ENCODE measurements around the gene TCF23.

Gene TCF23

DNA sequence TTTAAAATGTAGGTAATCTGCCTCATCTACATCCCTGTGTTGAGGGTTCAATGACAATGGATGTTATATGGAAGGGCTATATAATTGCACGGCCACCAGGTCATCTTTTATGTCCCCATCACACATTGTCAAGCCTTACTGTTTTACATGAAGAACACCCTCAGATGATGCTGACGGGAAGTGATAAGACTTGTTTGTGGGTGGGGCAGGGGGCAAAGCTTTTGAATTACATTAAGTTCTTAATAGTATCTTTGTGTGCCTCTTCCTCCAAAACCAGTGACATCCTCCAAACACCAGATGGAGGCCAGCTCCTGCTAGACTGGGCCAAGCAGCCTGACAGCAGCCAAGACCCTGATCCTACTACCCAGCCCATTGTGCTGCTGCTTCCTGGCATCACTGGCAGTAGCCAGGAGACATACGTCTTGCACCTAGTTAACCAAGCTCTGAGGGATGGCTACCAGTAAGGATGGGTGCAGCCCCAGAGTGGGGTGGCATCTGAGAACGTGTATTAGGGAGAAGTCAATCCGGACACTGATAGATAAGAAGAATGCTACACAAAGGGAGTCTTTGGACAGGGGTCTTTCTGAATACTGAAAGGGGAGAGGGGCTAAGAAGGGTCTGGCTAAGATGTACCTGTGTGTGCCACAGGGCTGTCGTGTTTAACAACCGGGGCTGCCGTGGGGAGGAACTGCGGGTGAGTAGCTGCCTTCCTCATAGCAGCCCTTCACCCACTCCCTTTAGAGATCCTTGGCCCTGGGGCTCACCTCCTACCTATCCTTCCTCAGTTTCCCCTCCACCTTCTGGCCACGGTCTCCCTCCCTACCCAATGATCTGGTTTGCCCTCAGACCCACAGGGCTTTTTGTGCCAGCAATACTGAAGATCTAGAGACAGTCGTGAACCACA, 19.9 kb upstream of the TCF23 start:
- no peak for DNase-seq (ENCODE audit: low spot score)

DNA sequence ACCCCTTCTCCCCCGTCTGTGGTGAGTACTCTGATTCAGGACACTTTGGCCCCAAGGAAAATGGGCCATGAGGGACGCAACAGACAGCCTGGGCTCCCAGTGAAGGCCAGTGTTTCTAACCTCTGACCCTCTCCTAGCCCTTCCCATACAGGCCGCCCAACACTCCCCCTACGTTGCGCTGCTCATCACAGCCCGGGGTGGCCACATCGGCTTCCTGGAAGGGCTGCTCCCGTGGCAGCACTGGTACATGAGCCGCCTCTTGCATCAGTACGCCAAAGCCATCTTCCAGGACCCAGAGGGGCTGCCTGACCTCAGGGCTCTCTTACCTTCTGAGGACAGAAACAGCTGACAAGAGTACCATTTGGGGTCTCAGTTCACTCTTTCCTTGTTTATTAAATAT, 18.4 kb upstream of the TCF23 start:
- no peak for DNase-seq (ENCODE audit: low spot score)

DNA sequence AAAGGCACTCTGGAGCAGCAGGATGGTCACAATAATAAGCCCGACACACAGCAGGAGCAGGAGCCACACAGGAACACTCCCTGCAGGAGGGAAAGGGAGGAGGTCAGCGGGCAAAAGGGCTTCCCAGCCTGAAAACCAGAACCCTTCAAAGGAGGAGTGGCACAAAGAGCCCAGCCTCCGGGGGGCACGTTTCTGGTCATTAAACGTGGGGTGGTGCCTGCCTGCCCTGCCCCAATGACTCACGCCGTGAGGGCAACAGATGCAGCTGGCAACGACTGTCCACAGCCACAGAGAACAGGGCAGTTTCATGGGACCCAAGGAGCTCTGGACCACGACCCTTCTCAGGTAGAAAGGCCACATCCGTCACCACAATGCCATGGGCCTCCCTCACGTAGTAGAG, 17.4 kb upstream of the TCF23 start:
- no peak for DNase-seq (ENCODE audit: low spot score)

DNA sequence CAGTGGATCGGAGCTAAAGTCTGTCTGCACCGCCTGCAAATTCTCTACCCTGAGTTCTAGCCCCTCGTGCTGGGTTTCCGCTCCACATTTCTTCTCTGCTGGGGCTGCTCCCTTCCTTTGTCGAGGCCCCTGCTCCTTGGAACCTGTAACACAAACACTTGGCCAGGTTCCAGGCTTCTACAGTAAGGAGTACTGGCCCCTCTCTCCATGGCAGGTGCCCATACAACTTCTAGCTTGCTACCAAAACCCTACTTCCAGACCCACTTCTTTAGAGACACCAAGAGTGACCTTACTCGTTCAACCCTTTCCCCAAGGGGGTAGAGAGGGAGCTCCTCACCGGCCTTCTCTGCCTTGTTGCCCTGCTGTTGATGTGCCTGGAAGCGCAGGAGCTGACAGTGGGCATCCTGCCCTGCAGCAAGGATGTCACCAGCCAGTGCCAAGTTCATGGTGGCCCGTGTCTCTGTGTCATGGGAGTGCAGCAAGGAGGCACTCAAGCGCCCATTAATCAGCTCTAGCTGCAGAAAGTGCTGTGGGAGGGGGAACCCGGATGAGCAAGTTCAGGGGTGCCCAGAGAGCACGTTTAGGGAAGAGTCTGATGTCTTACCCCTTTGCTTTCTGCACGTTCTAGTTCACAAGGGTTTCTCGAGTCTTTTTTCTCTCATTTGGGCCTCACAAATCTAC, 15.5 kb upstream of the TCF23 start:
- DNase-seq (ENCODE audit: low spot score) = no peak

DNA sequence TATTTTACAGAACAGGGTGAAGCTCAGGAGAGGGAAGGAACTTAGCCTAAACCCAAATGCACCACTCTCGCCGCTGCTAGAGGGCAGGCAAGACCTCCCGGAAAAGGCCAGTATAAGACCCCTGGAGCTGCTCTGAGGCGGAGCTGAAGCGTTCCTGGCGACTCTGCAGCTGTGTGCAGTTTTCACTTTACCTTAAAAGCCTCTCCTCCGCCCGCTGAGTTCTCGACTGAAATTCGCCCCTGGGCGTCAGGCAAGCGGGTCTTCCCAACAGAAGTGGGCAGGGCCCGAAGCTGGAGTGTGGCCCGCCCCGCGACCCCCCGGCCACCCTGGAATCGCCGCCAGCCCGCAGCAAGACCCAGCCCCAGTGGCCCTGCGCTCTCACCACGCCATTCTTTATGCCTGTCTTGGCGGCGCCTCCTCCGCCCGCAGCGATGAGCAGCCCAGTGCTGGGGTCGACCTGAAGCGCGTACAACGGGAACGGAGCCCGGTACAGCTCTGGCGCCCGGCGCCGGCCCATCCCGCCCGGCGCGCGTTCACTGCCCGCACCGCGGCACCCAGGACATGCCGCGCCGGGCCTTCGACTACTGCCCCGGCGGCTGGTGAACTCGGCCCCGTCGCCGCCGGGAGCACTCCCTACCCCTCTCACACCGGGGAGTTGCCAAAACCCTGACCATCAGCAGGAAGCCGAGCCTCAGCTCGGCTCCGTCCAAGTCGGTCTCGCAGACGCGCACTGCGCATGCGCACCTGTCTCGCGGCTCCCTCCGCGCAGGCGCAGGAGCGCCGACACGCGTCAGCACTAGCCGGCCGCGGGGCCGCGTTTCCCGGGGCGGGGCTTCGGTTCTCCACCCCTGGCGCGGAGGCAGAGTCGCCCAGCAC, 14.7 kb upstream of the TCF23 start, which contains the start of gene PREB:
PREB (minus strand) TSS at position 732 of the 876 bp plus-strand sequence; CDS start at position 517, 215 bp downstream.
- DNase-seq (ENCODE audit: low spot score) = peak; percentile 97

DNA sequence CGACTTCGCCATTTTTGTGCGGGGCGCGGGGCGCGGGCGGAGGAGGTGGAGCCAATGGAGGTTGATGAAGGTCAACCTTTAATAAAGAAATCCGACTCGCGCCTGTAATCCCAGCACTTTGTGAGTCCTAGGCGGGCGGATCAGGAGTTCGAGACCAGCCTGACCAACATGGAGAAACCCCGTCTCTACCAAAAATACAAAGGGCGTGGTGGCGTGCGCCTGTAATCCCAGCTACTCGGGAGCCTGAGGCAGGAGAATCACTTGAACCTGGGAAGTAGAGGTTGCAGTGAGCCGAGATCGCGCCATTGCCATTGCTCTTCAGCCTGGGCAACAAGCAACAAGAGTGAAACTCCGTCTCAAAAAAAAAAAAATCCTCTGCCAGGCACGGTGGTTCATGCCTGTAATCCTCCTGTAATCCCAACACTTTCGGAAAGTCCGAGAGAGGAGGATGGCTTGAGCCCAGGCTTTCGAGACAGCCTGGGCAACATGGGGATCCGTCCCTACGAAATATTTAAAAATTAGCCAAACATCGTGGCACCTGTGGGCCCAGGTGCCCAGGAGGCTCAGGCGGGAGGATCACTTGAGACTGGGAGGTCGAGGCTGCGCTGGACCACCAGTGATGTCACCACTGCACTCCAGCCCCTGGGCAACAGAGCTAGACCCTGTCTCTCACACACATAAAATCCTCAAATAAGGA, 13.9 kb upstream of the TCF23 start:
- no peak for DNase-seq (ENCODE audit: low spot score)

DNA sequence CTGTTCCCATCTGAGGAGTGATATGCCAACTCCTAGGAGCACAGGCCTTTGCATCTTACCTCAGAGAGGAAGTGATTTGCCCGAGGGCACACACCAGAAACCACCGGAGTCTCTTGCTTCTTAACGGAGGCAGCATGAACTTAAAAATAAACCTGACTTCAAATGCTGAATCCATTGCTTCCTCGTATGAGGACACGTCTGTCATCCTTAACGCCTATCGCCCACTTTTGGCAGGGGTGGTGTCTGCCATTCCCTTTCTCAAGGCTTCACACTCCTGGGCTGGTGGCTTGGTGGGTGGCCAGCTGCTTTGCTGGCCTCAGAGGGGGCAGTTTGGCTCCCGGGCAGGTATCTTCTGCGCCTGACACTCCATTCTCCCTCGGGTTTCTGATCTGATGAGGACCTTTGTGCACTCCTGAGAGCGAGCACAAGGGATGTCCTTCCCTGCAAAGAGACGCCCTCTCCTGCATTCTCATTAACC, 13.3 kb upstream of the TCF23 start:
- DNase-seq (ENCODE audit: low spot score) = no peak

DNA sequence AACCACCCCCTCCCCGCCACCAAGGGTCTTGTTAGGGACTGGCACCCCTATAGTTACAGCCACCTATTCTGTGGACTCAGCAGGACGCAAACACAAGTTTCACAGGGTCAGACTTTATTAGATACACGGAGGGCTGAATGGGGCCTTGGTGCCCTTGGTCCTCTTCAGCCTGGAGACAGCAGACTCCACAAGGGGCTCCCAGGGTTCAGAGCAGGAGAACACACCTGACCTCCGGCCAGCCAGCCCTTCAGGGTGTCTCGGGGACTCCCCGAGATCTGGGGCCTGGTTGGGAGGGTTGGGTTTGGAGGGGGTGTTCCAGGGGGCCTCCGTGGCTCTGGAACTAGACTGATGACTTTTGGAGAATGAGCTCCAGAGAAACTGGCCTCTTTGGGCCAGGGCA, 12.1 kb upstream of the TCF23 start:
- no peak for DNase-seq (ENCODE audit: low spot score)

DNA sequence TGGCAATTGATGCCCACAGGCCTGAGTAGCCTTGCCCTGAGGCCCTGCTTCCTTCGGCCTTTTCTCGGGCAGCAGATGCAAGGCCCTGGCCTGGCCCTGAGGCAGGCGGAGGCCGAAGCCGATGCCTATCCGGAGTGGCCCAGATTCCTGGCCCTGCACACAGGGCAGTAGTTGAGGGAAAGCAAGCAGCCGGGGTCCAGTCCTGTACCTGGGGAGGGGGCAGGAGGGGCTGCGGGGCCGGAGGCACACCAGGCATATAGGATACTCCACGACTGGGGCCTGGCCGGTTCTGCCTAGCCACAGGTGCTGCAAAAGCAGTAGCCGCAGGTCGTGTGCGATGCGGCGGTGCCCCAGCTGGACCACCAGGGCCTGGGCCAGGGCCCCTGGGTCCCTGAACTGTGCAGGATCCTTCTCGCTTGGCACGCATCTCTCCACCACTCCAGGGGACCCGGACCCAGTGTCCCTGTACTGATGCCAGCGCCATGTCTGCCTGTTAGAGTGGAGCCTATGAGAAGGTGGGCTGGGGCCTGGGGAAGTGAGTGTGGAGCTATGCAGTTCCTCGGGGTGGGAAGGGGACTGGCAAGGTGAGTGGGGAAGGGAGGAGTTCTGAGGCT, 11.4 kb upstream of the TCF23 start:
- no peak for DNase-seq (ENCODE audit: low spot score)

DNA sequence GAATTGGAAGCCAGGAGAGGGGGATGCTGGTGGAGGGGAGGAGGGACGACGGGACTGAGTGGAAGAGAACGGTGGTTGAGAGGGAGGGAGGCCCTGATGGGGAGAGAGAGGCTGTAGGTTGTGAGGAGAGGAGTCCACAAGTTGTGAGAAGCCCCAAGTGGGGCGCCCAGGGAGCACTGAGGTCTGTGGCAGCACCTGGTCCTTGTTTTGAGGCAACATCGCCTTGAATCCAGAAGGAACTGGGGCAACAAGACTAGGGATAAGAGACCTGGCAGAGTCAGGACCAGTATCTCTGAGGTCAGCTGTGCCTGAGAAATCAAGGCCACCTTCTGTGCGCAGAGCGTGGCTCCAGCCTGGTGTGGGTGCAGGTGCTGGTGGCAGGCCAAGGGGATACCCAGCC, 10.7 kb upstream of the TCF23 start:
- no peak for DNase-seq (ENCODE audit: low spot score)

DNA sequence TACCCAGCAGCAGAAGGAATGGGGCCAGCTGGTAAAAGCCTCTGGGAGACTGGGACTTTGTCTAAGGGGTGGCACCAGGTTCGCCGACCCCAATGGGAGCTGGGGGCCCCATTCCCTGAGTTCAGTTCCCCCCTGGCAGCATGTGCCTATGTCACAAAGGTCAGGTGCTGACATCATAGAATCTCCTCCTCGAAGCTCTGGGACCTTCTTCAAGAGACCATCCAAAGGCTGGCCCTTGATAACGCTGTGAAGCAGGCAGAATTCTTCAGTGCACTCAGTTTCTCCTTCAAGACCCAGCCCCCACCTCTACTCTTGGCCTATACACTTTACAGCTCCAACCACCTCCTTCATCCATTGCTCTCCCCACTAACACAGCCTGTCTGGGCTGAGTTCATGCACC, 9.5 kb upstream of the TCF23 start, which contains the start of gene PRR30:
PRR30 (minus strand) TSS at position 101 of the 400 bp plus-strand sequence. CDS start 1,081 bp downstream, outside the sequence.
- DNase-seq (ENCODE audit: low spot score) = no peak

DNA sequence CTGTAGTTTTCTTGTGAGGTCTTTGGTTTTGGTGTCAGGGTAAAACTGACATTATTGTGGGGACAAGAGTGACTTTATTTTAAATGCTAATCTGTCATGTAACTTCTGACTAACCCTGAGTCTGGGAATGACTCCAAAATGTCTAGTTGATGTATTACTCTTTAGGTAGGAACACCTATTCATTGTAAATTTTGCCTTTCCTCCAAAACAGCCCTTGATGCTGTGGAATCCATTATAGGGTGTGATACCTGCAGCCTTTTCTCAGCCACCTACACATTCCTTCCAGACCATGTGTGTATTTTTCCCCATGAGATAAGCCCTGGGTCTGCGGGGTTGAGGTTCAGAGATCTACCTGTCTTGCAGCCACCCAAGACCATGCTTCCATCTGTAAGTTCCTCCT, 5.5 kb upstream of the TCF23 start:
- no peak for DNase-seq (ENCODE audit: low spot score)

DNA sequence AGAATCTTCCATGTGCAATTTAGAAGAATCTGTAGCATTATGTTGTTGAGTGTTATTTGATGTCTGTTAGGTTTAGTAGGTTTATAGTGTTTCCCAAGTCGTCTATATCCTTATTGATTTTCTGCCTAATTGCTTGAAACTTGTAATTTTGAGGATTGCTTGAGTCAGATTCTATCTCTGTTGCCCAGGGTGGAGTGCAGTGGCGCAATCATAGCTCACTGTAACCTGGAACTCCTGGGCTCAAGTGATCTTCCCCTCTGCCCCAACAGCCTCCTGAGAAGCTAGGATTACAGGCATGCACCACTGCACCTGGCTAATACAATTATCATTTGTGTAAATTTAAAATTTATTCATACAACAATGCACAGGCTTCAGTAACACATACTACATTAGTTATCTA, 3.1 kb upstream of the TCF23 start:
- DNase-seq (ENCODE audit: low spot score) = no peak

DNA sequence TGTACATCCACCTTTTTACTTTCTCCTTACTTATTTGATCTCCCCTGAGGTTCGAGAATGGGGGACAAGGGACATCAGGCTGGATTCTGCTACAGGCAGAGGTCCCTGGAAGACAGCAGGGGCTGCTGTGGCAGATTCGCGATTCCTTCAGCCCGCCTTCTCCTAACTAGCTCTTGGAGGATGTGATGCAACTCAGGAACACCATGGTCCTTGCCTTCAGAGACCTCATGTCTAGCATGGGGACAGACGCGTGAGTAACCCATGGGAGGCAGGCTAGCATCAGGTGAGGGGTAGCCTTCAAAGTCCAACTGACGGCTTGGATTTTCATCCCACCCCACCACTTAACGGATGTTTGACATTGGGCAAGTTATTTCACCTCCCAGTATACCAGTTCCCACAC, 869 bp upstream of the TCF23 start:
- DNase-seq (ENCODE audit: low spot score) = no peak

DNA sequence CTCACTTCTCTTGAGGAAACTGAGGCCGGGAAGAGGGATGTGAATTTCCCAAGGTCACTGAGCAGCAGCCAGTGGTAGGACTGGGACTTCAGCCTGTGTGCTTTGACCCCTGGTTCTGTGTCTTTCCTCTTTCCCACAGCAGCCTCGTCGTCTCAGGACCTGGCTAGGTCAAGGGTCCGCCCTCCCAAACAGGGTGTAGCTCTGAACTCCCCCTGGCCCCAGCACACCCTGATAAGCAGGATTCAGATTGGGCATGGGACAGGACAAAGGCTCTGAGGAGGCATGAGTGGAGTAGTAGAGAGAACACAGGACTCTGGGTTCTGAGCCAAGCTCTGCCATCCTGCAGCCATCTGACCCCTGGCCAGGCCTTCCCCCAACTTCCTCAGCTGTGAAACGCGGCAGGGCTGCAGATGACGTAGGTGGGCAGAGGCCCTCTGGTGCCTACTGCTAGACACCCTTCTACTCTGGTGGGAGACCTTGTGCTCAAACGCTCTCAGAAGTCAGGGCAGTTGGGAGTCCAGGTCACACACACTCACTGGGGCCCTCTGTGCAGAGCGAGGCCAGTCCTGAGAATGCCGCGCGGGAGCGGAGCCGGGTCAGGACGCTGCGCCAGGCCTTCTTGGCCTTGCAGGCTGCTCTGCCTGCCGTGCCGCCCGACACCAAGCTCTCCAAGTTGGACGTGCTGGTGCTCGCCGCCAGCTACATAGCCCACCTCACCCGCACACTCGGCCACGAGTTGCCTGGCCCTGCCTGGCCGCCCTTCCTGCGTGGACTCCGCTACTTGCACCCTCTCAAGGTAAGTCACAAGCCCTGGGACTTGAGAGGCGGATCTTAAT, 984 bp downstream of the TCF23 start:
- no peak for DNase-seq (ENCODE audit: low spot score)

DNA sequence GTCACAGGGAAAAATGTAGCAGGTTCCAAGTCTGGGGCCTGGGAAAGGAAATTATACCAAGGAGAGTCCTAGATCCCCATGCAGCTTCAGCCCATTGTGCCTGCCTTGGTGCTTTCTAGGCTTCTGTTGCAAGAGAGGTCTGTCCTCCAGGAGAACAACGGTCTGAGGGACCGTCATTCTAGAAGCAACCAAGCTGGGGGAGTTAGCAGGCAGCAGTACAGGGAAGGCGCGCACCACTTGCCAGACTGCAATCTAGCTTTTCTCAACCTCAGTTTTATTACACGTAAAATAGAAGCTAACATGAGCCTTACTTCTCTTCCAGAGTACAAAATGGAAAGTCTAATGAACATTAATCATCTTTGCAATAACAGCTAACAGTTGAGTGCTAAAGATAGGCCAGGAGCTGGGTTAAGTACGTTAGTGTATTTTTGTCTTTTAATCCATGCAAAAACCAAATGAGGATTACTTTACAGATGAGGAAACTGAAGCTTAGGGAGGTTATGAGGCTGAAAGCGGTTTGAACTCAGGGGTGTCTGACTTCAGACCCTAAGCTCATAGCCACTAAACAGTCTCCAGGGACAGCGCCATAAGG, 1.9 kb downstream of the TCF23 start:
- DNase-seq (ENCODE audit: low spot score) = no peak

DNA sequence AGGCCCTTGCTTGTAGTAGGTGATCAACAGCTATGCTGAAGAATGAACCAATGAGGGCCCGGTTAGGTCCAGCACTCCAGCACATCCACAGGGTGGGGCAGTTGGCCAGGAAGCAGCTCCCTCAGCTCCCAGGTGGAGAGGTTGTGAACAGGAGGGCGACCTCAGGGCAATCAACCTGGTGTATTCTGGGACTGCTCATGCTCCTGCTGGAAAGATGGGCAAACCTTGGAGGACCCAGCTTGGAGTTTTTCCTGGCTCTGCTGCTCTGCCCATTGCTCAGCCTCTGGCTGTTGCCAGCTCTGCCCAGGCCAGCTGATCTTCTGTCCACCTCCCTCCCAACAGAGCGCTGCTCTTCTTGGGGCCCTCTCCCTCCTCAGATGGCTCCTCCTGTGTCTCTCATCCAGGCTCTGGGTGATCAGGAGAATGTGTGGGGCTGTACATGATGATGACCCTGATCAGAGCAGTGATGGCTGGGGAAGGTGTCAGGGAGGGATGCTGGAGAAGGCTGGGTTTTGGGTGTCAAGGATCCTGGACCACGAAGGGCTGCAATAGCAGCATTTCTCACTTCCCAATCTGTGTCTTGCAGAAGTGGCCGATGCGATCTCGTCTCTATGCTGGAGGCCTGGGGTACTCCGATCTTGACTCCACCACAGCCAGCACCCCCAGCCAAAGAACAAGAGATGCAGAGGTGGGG, 3.4 kb downstream of the TCF23 start:
- DNase-seq (ENCODE audit: low spot score) = no peak

DNA sequence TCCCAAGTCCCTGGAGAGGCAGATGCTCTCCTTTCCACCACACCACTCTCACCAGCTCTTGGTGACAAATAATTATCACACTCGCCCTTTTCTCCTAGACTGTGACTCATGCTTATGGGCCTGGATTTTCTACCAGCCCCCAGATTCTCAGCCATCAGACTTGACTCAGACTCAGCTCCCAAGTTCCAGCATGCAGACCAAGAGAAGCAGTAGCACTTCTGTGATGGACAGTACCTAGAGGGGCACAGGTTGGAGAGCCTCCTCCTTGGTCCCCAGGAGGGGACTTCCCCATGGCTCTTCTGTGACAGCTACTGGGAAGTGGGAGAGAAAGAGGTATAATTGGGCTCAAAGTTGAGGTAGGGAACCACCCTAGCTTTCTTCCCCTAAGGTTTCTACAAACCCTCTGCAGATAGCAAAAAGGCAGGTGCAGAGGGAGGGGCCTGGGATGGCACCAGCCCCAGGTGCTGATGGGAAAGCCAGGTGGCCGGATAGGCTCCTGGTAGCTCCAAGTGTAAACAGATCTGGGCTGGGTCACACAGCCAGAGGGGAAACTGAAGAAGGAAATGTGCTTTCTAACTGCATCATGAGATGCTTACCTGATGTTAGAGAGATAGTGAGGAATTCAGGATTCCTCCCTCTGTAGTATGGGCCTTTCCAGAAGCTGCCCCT, 4.1 kb downstream of the TCF23 start:
- no peak for DNase-seq (ENCODE audit: low spot score)

DNA sequence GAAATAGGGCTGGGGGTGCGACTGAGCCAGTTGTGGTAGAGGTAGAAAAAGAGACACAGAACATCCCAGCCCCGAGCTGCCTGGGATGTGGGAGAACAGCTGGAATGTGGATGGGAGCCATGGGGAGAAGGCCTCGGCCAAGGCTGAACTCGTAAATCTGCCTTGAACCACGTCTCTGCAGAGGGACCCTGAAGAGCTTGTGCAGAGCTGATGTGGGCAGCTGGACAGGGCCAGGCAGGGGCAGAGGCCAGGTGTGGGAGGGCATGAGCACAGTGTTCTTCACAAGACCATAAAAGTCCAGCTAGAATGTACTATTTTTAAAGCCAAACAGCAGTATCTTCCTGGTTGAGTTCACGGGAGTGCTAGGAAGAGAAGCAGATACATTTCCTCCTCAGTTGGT, 5.7 kb downstream of the TCF23 start:
- DNase-seq (ENCODE audit: low spot score) = no peak

Data from NAMALWA (cell line).